ENCODE measurements around the gene ZNF219. TPM values are rescaled to one million over a fixed set of nuclear protein-coding genes. Genes with fewer than 3 reads are reported as not detected.

ZNF219 gene
- total and polyA plus RNA-seq, 10 of the 15 experiments (the other 5 are each of a cell fraction or from before 2014, with no cell fraction given) = 0.16 to 6.4 (median 1.9) TPM

- TF ChIP-seq NFIC (IDR thresholded peaks at IDR 0.05; ENCODE audit: low read depth, low read length) (0 out of 2 replicates have a peak, but pooled peaks have one; percentile 31), ASH2L (IDR thresholded peaks at IDR 0.05; ENCODE audit: borderline replicate concordance, low read depth) (0 out of 2 replicates have a peak, but pooled peaks have one; percentile 12), SUPT20H (IDR thresholded peaks at IDR 0.05; ENCODE audit: borderline replicate concordance, control insufficient read depth, low read depth, low read length) (no peak), MLLT1 (IDR thresholded peaks at IDR 0.05) (no peak), MEF2B (IDR thresholded peaks at IDR 0.05; ENCODE audit: partially characterized antibody, poor library complexity, severe bottlenecking) (peak; percentile 20), RAD21 (IDR thresholded peaks at IDR 0.05; ENCODE audit: insufficient read depth, low read depth, low read length) (no peak), BMI1 (IDR thresholded peaks at IDR 0.05; ENCODE audit: borderline replicate concordance) (no peak), ZNF24 (IDR thresholded peaks at IDR 0.05) (no peak), JUNB (IDR thresholded peaks at IDR 0.05) (no peak), USF2 (IDR thresholded peaks at IDR 0.05; ENCODE audit: borderline replicate concordance, low read depth, low read length) (no peak), SMAD5 (IDR thresholded peaks at IDR 0.05; ENCODE audit: low read depth) (no peak), NFXL1 (IDR thresholded peaks at IDR 0.05; ENCODE audit: borderline replicate concordance) (no peak), SRF (IDR thresholded peaks at IDR 0.05; ENCODE audit: low read depth in 2 of 2, low read length in 2 of 2) (no peak), SIX5 (IDR thresholded peaks at IDR 0.05; ENCODE audit: low read depth, low read length, severe bottlenecking) (no peak), MYC (IDR thresholded peaks at IDR 0.05; ENCODE audit: insufficient read depth, insufficient read length, insufficient replicate concordance, low read length, severe bottlenecking) (no peak), MTA3 (IDR thresholded peaks at IDR 0.05; ENCODE audit: borderline replicate concordance, low read length) (no peak), TBL1XR1 (IDR thresholded peaks at IDR 0.05; ENCODE audit: low read depth, low read length) (no peak), IRF5 (IDR thresholded peaks at IDR 0.05; ENCODE audit: borderline replicate concordance) (no peak), RUNX3 (IDR thresholded peaks at IDR 0.05; ENCODE audit: low read length) (peak; percentile 56), IRF4 (IDR thresholded peaks at IDR 0.05; ENCODE audit: low read depth, low read length) (no peak)
Observed at GRCh38 chr14:21108791-21109190, 10.3 kb upstream of the ZNF219 start (continued).
